Stimulated activated CD4-positive, alpha-beta T cell treated with anti-CD3 and anti-CD28 coated beads, Interleukin-12 subunit alpha, Interleukin-12 subunit beta, amount 100 ng/mL, for 4 hours (primary cell): ENCODE results near the gene SPATS1.

Experiments
- DNase-seq: peaks from one replicate; pipeline ENCODE4 v3.0.0-alpha.2; 2020

Gene SPATS1, protein sequence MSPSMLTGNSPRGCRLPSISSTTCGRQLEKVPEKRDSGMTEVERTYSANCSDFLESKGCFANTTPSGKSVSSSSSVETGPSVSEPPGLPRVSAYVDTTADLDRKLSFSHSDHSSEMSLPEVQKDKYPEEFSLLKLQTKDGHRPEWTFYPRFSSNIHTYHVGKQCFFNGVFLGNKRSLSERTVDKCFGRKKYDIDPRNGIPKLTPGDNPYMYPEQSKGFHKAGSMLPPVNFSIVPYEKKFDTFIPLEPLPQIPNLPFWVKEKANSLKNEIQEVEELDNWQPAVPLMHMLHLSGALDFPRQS

DNA sequence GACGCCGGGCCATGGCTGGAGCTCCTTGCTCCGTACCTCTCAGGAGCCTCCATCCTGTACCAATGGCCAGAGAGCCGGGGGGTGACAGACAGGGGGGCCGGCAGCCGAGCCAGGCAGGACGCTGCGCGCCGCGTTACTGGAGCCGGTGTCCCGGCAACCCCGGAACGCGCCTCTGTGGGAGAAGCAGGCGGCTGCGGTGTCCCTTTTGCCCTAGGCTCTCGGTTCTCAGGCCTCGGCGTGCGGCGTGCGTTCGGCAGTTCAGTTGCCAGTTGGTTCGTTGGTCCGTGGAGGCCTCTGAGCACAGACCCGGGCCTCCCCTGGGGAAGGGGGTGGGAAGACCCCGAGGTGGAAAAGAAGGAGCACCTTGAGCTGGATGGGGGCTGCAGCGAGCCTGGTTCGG lies at the start of gene SPATS1:
Gene SPATS1 (plus strand): TSS at position 162 of the 400 bp plus-strand sequence. CDS start 446 bp downstream, outside the sequence.
- DNase-seq = no peak

DNA sequence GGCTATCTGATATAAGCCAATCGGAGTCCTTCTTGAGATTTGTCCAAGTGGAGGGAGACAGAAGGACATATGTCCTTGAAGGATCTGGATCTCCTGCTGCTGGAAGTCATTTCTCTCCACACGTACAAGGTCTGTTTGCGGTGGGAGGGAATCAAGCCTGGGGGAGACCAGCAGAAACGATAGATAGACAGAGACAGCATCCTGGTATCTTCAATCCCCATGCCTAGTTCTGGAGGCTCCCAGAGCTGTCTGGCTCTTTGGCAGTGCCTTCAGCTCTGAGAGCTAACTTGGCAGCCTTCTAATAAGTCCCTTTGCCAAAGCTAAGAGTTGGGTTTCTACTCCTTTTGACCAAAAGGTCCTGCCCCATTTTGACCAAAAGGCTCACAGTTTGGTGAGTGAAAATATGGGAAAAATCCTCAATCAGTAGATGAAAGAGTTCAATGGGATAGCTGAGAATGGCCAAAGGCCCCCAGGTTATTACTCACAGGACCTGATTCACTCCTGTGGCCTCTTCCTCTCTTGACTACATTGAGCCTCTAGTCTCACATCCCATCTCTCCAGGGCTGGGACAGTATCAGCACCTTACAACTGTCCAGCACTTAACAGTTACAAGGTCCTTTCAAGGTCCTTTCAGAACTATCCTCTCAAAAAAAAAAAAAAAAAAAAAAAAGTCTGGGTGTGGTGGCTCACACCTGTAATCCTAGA lies 49.6 kb upstream of the SPATS1 start:
- DNase-seq = no peak

- DNase-seq = no peak
Measured at GRCh38 chr6:44294832-44295791, 47.3 kb upstream of the SPATS1 start.

GRCh38 chr6:44297063-44298038 lies 45.1 kb upstream of the SPATS1 start:
- peak; percentile 52 for DNase-seq

DNA sequence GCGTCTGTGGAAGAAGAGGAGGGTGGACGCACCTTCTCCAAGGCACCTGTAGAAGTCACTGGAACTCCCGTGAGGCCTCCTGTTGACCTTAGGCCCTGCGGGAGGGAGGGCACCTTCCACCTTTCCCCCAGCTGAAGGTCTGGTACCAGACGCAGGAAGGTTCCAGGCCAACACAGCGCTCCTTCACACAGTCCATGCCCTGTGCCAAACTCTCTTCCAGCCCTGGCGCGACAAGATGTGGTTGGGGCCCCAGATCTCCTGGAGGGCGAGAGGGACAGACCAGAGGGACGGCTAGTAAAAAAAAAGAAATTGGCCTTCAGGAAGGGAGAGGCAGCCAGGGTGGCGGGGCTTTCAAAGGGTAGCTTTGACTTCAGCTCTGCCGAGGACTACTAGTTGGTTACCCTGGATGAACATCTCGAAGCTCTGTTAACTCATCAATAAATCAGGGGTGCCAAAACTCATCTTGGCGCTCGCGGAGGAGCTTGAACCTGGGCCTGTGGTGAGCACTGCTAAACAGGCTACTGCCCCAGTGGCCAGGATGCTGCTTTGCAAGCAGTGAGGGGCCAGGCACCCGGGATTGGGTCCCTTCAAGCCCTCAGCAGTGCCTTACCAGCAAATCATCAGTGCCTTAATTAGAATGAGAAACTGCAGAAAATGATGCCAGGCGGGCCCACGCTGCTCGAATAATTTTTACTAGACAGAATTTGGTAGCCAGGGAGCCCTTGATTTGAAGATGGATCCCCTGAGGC lies 44.2 kb upstream of the SPATS1 start:
- DNase-seq = no peak

GRCh38 chr6:44298864-44299263 lies 43.6 kb upstream of the SPATS1 start:
- no peak for DNase-seq

DNA sequence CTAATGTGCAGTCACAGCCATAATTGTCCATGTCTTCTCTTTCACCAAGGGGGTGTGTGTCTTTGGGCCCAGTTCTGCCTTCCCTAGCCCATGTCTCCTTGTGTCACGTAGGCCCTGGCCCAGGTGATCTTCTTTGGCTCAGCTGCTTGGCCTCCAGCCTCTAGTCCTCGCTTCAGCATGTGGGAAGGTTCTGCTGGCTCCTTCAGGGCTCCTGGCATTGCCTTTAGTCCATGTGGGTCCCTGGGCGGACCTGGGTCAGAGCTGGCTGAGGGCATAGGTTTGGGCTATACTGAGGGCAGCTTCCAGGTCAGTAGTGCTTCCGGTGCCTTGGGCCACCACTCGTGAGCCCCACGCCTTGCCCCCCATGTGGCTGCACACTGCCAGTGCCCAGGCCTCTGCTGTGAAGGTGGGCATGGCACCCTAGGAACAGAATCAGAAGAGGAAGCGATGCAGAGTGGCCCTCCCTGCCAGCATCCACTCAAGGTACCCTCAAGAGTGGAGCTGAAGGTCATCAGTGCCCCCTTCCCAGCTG lies 42.1 kb upstream of the SPATS1 start:
- DNase-seq = no peak

DNA sequence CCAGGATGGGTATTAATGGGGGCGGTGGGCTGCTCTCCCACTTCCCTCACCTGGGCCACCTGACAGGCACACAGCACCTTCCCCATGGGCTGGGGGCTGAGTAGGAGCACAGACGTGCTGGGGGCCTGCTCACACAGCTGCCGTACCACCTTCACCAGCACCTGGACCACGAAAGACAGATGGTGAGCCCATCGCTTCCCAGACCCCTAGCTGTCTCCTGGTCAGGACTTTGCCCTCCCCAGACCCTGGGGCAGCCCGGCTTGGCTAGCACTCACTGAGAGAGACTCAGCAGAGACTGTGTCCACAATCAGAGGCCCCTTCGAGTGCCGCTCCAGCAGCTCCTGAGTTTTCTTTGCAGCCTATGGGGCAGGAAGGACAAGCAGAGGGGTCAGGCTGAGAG lies 41.3 kb upstream of the SPATS1 start:
- DNase-seq = no peak

- DNase-seq = no peak
Measured at GRCh38 chr6:44301782-44302564, 40.5 kb upstream of the SPATS1 start.

DNA sequence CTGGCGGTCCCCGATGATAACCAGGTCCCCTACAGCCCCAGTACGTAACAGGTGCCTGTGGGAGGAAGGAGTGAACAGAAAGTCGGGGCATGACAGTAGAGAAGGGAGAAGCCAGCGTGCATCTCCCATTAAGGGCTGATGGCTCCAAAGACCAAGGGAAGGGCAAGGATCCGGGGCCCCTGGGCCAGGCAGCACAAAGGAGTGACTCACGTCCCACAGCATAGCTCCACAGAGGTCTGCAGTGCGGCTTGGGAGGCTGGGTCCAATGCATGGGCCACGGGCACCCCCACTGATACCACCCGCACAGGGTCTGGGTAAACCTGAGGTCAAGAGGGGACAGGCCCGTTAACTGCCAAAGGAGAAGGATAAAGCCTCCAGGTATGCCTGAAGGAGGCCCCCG lies 39.6 kb upstream of the SPATS1 start:
- no peak for DNase-seq

DNA sequence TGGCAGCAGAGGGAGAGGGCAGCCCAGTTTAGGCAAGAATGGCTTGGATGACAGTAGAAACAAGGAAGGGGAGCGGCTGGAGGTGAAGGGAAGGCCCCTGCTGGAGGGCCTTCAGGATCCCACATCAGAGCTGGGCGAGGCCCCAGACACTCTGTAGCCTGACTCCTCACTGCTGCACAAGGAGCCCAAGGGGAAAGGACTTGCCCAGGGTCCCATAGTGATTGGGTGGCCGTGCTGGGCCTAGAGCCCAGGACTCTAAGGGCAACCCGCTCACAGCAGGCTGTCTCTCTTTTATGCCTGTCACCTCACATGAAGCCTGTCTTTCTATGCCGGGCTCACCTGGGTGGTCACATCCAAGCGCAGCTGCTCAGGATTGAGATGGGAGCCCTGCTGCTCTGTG lies 38.6 kb upstream of the SPATS1 start:
- no peak for DNase-seq

GRCh38 chr6:44304282-44305199 lies 37.9 kb upstream of the SPATS1 start:
- peak; percentile 35 for DNase-seq

DNA sequence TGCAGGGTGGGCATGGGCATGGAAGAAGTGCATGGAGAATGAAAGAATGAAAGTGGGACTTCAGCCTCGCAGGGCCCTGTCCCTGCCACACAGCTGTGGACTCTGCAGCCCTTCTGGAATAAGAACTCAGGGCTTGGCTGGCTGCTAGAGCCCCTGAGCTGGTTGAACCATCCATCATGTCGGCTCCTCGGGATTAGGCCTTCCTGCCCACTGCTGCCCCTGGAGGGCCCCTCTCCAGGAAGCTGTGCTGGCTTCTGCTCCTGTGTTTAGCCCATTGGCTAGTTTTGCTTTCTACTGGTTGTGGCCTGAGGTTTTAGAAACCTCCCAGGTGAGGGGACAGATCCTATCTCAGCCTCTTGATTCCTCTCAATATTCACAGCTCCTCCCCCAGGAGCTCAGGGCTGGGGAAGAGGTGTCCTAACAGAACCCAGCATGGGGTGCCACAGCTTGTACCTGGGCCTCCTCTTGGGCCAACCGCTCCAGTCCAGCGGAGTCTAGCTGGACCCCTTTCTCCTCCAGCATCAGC lies 37.2 kb upstream of the SPATS1 start:
- DNase-seq = no peak

DNA sequence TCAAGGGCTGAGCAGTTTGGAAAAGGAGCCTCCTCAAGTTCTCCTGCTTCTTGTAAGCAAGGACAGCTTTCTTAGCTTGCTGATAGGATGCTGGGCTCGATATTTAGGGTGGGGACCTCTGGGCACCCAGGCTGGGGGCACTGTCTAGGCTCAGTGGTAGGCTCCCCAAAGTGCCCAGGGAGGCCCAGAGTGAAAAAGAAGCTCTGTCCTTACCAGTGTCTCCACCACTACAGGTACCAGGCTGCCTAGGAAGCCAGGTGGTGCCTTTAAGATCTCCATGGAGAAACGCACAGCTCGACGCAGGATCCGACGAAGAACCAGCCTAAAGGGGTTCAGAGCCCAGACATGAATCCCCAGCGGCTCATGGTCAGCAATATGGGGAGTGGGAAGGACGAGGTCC lies 35.7 kb upstream of the SPATS1 start:
- no peak for DNase-seq

GRCh38 chr6:44307217-44307616 lies 35.2 kb upstream of the SPATS1 start:
- no peak for DNase-seq

- DNase-seq = no peak
Measured at GRCh38 chr6:44309092-44309491, 33.4 kb upstream of the SPATS1 start.

- DNase-seq = no peak
Measured at GRCh38 chr6:44309631-44310030, 32.8 kb upstream of the SPATS1 start.

DNA sequence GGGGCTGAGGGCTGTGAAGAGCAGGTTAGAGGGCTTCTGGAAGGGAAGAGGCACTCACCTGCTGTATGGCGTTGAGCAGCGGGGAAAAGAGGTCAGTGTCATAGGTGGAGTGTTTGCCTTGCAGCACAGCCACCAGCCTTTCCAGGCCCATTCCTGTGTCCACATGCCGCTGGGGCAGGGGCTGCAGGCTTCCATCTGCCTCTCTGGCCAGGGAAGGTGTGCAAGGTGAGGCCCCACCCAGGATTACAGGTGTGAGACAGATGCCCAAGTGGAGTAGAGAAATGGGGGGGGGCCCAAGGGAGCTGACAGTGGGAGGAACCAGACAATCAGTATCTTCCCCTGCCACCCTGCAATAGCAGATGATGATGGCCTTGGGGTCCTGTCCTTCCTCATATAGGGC lies 32.2 kb upstream of the SPATS1 start:
- no peak for DNase-seq

GRCh38 chr6:44311304-44311703 lies 31.1 kb upstream of the SPATS1 start:
- DNase-seq = no peak
